ENCODE measurements around the gene QKI.

DNA sequence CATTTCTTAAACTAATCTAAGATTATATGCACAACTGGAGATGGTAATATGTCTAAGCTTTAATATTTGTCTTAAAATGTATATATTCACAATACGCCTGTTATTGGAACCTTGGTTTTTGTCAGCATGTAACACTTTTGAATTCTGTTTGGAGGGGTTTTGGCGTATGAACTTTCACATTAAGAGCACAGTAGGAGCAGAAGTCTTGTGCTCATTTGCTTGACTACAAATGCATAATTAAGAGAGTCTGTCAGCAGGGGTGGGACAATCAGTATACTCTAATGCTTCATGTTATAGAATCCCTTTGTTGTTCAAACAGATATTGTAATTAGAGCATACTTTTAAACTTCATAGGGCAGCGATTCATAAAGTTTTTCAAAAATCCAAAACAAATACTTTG lies 112.8 kb downstream of the QKI start:
- TF ChIP-seq ZBTB7A (IDR thresholded peaks at IDR 0.05; ENCODE audit: low read depth) (no peak), TAF1 (IDR thresholded peaks at IDR 0.05; ENCODE audit: low read depth) (no peak), REST (IDR thresholded peaks at IDR 0.05; ENCODE audit: low read depth) (no peak), CEBPB (IDR thresholded peaks at IDR 0.05) (no peak), CREB1 (IDR thresholded peaks at IDR 0.05; ENCODE audit: low read depth) (no peak), EP300 (IDR thresholded peaks at IDR 0.05; ENCODE audit: borderline replicate concordance) (no peak), TEAD4 (IDR thresholded peaks at IDR 0.05) (no peak), YY1 (IDR thresholded peaks at IDR 0.05; ENCODE audit: low read depth) (no peak)
- TF ChIP-seq, protein P1, sequence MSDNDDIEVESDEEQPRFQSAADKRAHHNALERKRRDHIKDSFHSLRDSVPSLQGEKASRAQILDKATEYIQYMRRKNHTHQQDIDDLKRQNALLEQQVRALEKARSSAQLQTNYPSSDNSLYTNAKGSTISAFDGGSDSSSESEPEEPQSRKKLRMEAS (IDR thresholded peaks at IDR 0.05): no peak
